PC-3 (cell line): ENCODE data around the gene CHST11.
A peak's percentile ranks its signal among the peaks of the same experiment; 100 is the strongest.

Source experiments
- EZH2 ChIP-seq: fragments of 300-600 bp; sonication (generic); IDR thresholded peaks from one replicate; pipeline ENCODE4 v1.6.1; 2017; ENCODE audit warnings: antibody characterized with exemption, mild to moderate bottlenecking, low read length; ENCODE audit not compliant: unreplicated experiment
- EZH2phosphoT487 ChIP-seq: fragments of 300-600 bp; sonication (generic); IDR thresholded peaks from 2 replicates; pipeline ENCODE4 v1.6.1; 2018; ENCODE audit warnings: mild to moderate bottlenecking, antibody characterized with exemption, low read length, borderline replicate concordance
- TF ChIP-seq, protein P1 (sequence below): fragments of 300-600 bp; sonication (generic); conservative IDR thresholded peaks from 2 replicates; pipeline ENCODE4 v1.5.1; 2017; ENCODE audit warnings: antibody characterized with exemption, low read depth, mild to moderate bottlenecking, low read length

DNA sequence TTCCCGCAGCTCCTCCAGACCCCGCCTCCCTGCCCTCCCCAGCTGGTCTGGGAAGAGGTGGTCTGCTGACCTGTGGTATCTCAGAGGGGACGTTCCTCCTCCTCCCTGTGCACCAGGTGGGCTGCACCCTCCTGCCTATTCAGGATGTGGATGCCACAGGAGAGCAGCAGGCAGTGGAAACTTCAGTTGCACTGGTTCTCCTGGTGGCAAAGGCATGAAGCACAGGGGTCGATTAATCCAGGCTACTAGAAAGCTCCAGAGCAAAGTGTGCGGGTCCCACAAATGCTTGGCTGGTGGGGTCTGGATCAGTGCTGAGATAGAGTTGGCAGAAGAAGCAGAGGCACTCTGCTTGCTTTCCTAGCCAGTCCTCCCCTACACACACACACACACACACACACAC is 304.3 kb downstream of the CHST11 start:
- TF ChIP-seq, protein P1, sequence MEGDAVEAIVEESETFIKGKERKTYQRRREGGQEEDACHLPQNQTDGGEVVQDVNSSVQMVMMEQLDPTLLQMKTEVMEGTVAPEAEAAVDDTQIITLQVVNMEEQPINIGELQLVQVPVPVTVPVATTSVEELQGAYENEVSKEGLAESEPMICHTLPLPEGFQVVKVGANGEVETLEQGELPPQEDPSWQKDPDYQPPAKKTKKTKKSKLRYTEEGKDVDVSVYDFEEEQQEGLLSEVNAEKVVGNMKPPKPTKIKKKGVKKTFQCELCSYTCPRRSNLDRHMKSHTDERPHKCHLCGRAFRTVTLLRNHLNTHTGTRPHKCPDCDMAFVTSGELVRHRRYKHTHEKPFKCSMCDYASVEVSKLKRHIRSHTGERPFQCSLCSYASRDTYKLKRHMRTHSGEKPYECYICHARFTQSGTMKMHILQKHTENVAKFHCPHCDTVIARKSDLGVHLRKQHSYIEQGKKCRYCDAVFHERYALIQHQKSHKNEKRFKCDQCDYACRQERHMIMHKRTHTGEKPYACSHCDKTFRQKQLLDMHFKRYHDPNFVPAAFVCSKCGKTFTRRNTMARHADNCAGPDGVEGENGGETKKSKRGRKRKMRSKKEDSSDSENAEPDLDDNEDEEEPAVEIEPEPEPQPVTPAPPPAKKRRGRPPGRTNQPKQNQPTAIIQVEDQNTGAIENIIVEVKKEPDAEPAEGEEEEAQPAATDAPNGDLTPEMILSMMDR: 0 out of 2 replicates have a peak, but pooled peaks have one; percentile 14
- no peak for TF ChIP-seq EZH2
- no peak for TF ChIP-seq EZH2phosphoT487
